OCI-LY3 (cell line): ENCODE data around the gene CASP3.

Experiments
- H2AFZ ChIP-seq: fragments of 200-600, 300-600 bp; shearing (Covaris generic); 2 replicates; pipeline ENCODE4 v1.6.0; 2014; ENCODE audit warnings: antibody characterized with exemption, low read depth, low read length
- H3K27ac ChIP-seq: fragments of 200-600, 300-600 bp; sonication (generic); 2 replicates; pipeline ENCODE4 v1.5.1; 2014; ENCODE audit warnings: mild to moderate bottlenecking, low read length, moderate library complexity, mixed read lengths
- H3K27me3 ChIP-seq: fragments of 200-600, 300-600 bp; sonication (generic); 2 replicates; pipeline ENCODE4 v1.6.1; 2014; ENCODE audit warnings: low read depth, low read length, mixed read lengths
- H3K36me3 ChIP-seq: fragments of 200-600, 300-600 bp; sonication (generic); replicated peaks from 2 replicates; pipeline ENCODE3; 2014; ENCODE audit warnings: low read depth, low read length, mixed read lengths
- H3K4me1 ChIP-seq: fragments of 300-600, 200-600 bp; sonication (generic); 2 replicates; pipeline ENCODE4 v1.6.1; 2014; ENCODE audit warnings: low read length, mixed read lengths
- H3K4me2 ChIP-seq: fragments of 200-600, 300-600 bp; sonication (generic); 2 replicates; pipeline ENCODE4 v1.6.1; 2014; ENCODE audit warnings: low read length, mixed read lengths
- H3K4me3 ChIP-seq: fragments of 300-600, 200-600 bp; sonication (generic); 2 replicates; pipeline ENCODE4 v1.5.1; 2014; ENCODE audit warnings: antibody characterized with exemption, mild to moderate bottlenecking, low read length, moderate library complexity
- H3K79me2 ChIP-seq: fragments of 300-600, 200-600 bp; shearing (Covaris generic); 2 replicates; pipeline ENCODE4 v1.6.1; 2014; ENCODE audit warnings: mild to moderate bottlenecking, low read length, mixed read lengths
- H3K9ac ChIP-seq: fragments of 300-600, 200-600 bp; shearing (Covaris generic); 2 replicates; pipeline ENCODE4 v1.6.0; 2014; ENCODE audit warnings: mild to moderate bottlenecking, low read length, moderate library complexity
- H3K9me3 ChIP-seq: fragments of 200-600, 300-600 bp; shearing (Covaris generic); 2 replicates; pipeline ENCODE4 v1.6.1; 2014; ENCODE audit warnings: low read length, mixed read lengths; ENCODE audit not compliant: insufficient read depth
- H4K20me1 ChIP-seq: fragments of 200-600, 300-600 bp; sonication (generic); 2 replicates; pipeline ENCODE4 v1.6.1; 2016; ENCODE audit warnings: low read length, mixed read lengths; ENCODE audit not compliant: insufficient read depth
- EZH2phosphoT487 ChIP-seq: fragments of 200-600 bp; shearing (Covaris generic); IDR thresholded peaks from 2 replicates; pipeline ENCODE4 v1.6.1; 2018; ENCODE audit warnings: antibody characterized with exemption, mixed run types, low read depth
- TF ChIP-seq, protein P1 (sequence below): fragments of 200-600, 300-600 bp; sonication (generic); IDR thresholded peaks from 2 replicates; pipeline ENCODE4 v1.5.1; 2014; ENCODE audit warnings: antibody characterized with exemption, low read length, low read depth

CASP3 gene

DNA sequence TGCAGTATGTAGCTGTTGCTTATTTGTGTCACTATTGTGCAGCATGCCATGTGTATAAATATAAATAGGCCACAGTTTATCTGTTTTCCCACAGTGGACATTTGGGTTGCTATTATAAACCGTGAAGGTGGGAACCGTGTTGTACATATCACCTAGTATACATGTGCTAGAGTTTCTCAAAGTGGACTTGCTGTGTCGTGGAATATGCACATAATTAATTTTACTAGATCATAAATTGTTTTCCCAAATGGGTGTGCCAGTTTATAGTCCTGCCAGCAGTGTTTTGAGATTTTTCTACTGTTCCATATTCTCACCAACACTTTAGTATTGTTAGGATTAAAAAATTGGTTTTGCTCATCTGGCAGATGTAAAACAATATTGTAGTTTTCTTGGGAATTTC is 38.8 kb upstream of the CASP3 start:
- Histone ChIP-seq H3K9me3 (no peaks in the 10 kb centered on the region), H3K4me2 (no peak overlapping the region), H3K4me1 (no peaks in the 10 kb centered on the region), H3K9ac (no peak overlapping the region), H2AFZ (no peak overlapping the region), H3K27ac (no peak overlapping the region), H3K36me3 (no peaks in the 10 kb centered on the region), H3K4me3 (no peak overlapping the region), H3K79me2 (no peaks in the 10 kb centered on the region), H4K20me1 (no peaks in the 10 kb centered on the region), H3K27me3 (no peaks in the 10 kb centered on the region)
- TF ChIP-seq, protein P1, sequence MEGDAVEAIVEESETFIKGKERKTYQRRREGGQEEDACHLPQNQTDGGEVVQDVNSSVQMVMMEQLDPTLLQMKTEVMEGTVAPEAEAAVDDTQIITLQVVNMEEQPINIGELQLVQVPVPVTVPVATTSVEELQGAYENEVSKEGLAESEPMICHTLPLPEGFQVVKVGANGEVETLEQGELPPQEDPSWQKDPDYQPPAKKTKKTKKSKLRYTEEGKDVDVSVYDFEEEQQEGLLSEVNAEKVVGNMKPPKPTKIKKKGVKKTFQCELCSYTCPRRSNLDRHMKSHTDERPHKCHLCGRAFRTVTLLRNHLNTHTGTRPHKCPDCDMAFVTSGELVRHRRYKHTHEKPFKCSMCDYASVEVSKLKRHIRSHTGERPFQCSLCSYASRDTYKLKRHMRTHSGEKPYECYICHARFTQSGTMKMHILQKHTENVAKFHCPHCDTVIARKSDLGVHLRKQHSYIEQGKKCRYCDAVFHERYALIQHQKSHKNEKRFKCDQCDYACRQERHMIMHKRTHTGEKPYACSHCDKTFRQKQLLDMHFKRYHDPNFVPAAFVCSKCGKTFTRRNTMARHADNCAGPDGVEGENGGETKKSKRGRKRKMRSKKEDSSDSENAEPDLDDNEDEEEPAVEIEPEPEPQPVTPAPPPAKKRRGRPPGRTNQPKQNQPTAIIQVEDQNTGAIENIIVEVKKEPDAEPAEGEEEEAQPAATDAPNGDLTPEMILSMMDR = no peak
- TF ChIP-seq EZH2phosphoT487 = no peak

GRCh38 chr4:184684491-184685189 is 35.4 kb upstream of the CASP3 start:
- H3K4me3 ChIP-seq = no peak overlapping the region
- H3K4me1 ChIP-seq = no peaks in the 10 kb centered on the region
- H3K9ac ChIP-seq = no peak overlapping the region
- no peak overlapping the region for H3K27ac ChIP-seq
- H3K4me2 ChIP-seq = no peak overlapping the region
- no peak overlapping the region for H2AFZ ChIP-seq
- no peaks in the 10 kb centered on the region for H3K27me3 ChIP-seq
- TF ChIP-seq, protein P1 = no peak
- no peak for TF ChIP-seq EZH2phosphoT487
- no peaks in the 10 kb centered on the region for H3K79me2 ChIP-seq
- H3K36me3 ChIP-seq = no peaks in the 10 kb centered on the region
- no peaks in the 10 kb centered on the region for H3K9me3 ChIP-seq
- H4K20me1 ChIP-seq = no peaks in the 10 kb centered on the region

DNA sequence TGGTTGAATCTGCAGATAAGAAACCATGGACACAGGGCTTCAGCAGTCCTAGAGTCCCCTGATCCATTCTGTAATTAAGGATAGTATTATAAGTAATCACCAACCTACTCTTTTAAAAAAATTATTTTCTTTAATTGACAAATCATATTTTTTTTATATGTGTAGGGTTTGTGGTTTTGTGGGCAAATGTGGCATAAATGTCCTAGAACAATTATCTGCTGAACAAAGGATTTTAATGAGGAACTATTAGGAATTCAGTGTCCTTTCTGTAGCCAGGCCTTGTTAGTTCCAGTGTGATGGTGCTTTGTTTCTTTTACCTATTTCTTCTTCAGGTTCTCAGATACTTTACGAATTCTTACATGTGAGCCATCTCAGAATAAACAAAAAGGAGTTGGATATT is 32.7 kb upstream of the CASP3 start:
- Histone ChIP-seq H3K9ac (no peak overlapping the region), H3K4me3 (no peak overlapping the region), H3K27me3 (no peaks in the 10 kb centered on the region), H2AFZ (no peak overlapping the region), H3K4me1 (no peaks in the 10 kb centered on the region), H3K4me2 (no peak overlapping the region), H3K27ac (no peak overlapping the region), H3K9me3 (no peaks in the 10 kb centered on the region), H3K79me2 (no peaks in the 10 kb centered on the region), H3K36me3 (no peaks in the 10 kb centered on the region), H4K20me1 (no peaks in the 10 kb centered on the region)
- no peak for TF ChIP-seq EZH2phosphoT487
- TF ChIP-seq, protein P1 = no peak

GRCh38 chr4:184680698-184681097 is 31.5 kb upstream of the CASP3 start:
- Histone ChIP-seq H3K27ac (no peak overlapping the region), H2AFZ (no peak overlapping the region), H3K79me2 (no peaks in the 10 kb centered on the region), H3K4me2 (no peak overlapping the region), H3K9me3 (no peaks in the 10 kb centered on the region), H3K9ac (no peak overlapping the region), H3K36me3 (no peaks in the 10 kb centered on the region), H4K20me1 (no peaks in the 10 kb centered on the region), H3K27me3 (no peaks in the 10 kb centered on the region), H3K4me3 (no peak overlapping the region), H3K4me1 (no peaks in the 10 kb centered on the region)
- TF ChIP-seq, protein P1 = no peak
- no peak for TF ChIP-seq EZH2phosphoT487
